ENCODE measurements around the gene POTEC.
"Not testable (repeated sequence)": the region's sequence is repeated elsewhere in the genome, so short reads cannot be mapped to it uniquely, and the experiment has no call there.

The POTEC gene

GRCh38 chr18:14543446-14543964 lies at the start of gene POTEC:
TSS of gene POTEC (minus strand) at chr18:14543600. CDS start at chr18:14543146, 454 bp downstream.
- DNase-seq, result not testable (repeated sequence)

GRCh38 chr18:14577971-14578370 lies 34.6 kb upstream of the POTEC start:
- no peak for DNase-seq

DNA sequence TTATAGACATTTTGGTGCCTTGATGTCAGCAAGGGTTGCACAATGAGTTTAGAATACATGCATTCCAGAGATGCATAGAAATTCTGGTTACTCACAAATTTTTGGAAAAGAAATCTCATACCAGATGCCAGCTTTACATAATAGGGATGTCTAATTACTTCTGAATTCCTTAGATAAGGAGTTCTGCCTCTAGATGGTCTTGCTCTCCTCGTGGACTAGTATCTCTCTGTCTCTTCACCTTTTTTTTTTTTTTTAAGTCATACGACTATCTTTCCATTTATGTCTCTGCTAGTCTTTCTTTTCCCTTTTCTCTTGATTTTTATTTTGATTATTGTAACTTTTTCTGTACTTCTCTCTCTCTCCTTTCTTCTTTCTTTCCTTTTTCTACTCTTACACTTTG lies 16.1 kb upstream of the POTEC start:
- not testable (repeated sequence) for DNase-seq

- not testable (repeated sequence) for DNase-seq
Observed at GRCh38 chr18:14531659-14532058, 11.7 kb downstream of the POTEC start.

DNA sequence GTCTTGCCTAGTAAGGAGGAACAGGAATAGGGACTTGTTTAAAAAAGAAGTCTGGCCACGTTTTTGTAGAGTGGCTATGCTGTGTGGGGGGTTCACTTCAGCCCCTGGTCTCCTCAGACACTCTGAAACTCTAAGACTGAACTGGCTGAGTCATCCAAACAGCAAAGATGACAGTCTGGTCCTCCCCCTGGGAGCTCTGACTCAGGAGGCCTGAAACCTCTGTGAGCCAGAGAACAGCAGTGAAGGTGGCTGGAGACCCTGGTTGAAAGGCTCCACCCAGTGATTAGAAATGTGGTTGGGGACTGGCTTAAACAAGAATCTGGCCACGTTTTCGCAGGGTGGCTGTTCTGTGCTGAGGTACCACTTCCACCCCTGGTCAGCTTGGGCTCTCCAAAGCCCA lies 32.7 kb downstream of the POTEC start:
- DNase-seq, result not testable (repeated sequence)

GRCh38 chr18:14503691-14504090 lies 39.7 kb downstream of the POTEC start:
- not testable (repeated sequence) for DNase-seq

DNA sequence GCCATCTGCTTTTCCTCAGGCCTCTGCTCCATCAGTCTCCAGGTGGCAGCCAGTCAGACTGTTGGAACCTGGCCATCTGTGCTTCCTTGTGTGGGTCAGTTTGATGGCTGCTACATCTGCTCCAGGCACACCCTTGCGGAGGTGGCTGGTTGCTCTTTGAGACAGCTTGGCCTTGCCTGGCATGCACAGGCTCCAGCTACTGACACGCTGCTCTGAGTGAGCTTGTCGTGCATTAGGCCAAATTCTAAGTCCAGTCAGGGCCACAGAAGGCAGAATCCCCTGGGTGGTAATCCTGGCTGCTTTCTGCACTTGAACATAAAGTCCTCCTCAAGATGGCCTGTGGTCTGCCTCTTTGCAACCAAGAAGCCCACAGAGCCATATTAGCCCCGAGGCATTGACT lies 41.5 kb downstream of the POTEC start:
- DNase-seq, result not testable (repeated sequence)

- DNase-seq, result not testable (repeated sequence)
Observed at GRCh38 chr18:14489256-14490014, 54.0 kb downstream of the POTEC start.

DNA sequence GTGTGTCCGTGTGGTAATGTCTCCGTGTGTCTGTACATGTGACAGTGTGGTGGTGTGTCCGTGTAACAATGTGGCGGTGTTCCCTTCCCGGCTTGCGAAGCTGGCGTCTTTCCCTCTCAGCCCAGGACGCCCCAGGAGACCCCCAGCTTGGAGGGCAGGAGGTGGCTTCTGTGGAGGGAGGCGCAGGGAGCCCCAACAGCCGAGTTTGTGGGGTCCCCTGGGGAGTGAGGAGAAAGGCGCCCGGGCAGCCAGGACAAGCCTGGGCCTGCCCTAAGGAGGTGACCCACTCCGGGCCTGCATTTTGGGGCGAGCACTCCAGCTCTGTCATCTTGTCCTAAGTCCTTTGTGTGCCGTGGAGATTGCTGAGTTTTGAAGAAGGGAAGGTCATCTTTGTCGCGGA lies 54.6 kb downstream of the POTEC start:
- not testable (repeated sequence) for DNase-seq

- DNase-seq, result not testable (repeated sequence)
Observed at GRCh38 chr18:14486926-14487580, 56.3 kb downstream of the POTEC start.

DNA sequence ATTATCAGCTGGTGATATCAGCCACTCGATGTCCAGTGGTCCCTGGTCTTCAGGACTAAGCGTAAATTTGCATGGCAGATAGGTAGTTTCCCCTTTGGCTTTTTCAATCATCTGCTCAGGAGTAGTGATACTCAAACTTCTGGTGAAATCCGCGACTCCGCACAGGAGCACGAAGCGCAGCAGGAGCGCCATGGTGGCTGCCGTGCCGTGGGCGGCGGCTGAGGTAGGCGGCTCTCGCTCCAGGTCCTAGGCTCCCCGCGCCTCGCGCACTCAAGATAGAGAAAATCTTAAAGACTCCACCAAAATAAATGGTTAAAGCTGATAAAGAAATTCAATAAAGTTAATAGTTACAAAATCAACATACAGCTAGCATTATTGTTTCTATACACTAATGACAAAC lies 64.3 kb downstream of the POTEC start:
- not testable (repeated sequence) for DNase-seq

- DNase-seq, result not testable (repeated sequence)
Observed at GRCh38 chr18:14475520-14475919, 67.9 kb downstream of the POTEC start.

- not testable (repeated sequence) for DNase-seq
Observed at GRCh38 chr18:14474752-14475151, 68.6 kb downstream of the POTEC start.

GRCh38 chr18:14474007-14474720 lies 69.2 kb downstream of the POTEC start:
- DNase-seq, result not testable (repeated sequence)

DNA sequence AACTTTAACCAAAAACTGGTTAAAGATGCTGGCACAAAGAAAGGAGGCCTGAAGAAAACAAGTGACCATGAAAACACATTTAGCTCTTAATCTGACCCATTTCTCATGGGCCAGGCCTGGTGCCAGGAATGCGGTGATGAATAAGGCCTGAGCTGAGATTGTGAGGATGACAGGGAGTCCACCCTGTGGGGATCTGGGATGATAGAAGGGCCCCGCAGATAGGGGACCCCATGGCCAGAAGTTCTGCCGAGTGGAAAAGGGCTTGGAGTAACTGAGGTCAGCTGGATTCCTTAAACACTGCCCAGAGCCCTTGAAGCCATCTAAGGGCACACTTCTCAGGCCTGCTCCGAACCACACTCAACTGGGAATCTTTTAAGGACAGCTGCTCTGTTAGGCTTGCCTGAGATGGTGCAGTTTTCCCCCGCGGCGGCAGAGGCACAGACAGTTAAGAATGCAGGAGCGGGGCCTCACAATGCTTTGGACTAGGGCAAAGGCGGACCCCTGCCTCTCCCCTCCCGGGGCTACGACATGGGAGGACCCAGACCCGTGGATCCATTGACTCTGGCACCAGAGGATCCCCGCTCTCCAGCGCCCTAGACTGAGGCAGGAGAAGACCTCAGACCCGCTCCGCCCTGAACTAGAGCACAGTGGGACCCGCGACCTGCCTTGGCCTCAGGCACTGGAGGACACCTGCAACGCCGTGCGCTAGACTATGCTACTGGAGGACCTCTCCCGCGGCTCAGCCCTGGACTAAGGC lies 70.0 kb downstream of the POTEC start:
- not testable (repeated sequence) for DNase-seq

GRCh38 chr18:14471286-14471685 lies 72.1 kb downstream of the POTEC start:
- not testable (repeated sequence) for DNase-seq

- not testable (repeated sequence) for DNase-seq
Observed at GRCh38 chr18:14470446-14470845, 73.0 kb downstream of the POTEC start.

DNA sequence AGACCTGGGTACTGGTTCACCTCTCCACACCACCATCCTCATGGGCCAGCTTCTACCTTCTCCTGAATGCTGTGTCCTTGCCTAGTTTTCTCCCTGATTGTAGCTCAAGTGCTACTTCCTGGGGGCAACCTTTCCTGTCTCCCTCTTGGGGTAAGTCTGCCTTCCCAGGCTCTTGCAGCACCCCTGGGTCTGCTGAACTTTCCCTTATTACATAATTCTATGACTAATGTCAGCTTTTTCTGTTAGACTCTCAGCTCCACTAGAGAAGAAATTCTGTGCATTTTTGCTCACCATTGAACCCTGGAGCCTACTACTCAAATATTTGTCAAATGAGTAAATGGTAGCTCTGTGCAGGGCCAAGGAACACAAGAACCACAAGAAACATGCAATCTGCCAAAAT lies 73.4 kb downstream of the POTEC start:
- peak; percentile 3 for DNase-seq

DNA sequence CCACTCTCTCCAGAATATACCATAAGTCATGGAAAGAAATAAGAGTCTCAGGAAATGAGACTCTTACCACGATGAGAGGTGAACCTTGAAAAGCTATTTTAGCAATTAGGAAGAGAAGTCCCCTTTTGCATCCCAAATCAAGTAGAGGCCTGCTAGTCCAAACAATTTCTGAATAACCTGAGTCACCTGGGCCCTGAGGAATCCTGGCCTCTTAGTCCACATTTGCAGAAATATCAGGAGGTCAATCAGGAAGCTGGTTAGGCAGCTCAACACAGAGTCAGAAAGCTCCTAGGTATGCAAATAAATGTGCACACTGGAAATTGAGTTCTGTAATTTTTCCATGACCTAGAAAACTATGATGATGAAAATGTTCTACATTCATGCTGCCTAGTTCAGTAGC lies 77.4 kb downstream of the POTEC start:
- DNase-seq, result not testable (repeated sequence)
